Hypothalamus (tissue), 51 donors: ENCODE measurements around the gene PRX.
"Not testable (repeated sequence)": the region's sequence is repeated elsewhere in the genome, so short reads cannot be mapped to it uniquely, and the experiment has no call there.

Experiments
- DNase-seq, 51 donors: peaks; one replicate each; lab custom pipeline; 2025; lab: John Stamatoyannopoulos, UW

Gene PRX

GRCh38 chr19:40419066-40419612 is 6.0 kb upstream of the PRX start:
- no peak for DNase-seq

- no peak for DNase-seq
These were observed 4.9 kb upstream of the PRX start for GRCh38 chr19:40418040-40418439.

GRCh38 chr19:40417643-40417981 is 4.4 kb upstream of the PRX start:
- DNase-seq: no peak

- no peak for DNase-seq
These were observed 3.9 kb upstream of the PRX start for GRCh38 chr19:40416918-40417642.

GRCh38 chr19:40415768-40416167 is 2.6 kb upstream of the PRX start:
- DNase-seq: no peak

- DNase-seq: no peak
These were observed 1.7 kb upstream of the PRX start for GRCh38 chr19:40414542-40415535.

- DNase-seq: no peak
These were observed 312 bp downstream of the PRX start for GRCh38 chr19:40412866-40413265.

GRCh38 chr19:40411958-40412499 is 1.1 kb downstream of the PRX start:
- no peak for DNase-seq

- DNase-seq: no peak
These were observed 1.9 kb downstream of the PRX start for GRCh38 chr19:40411125-40411842.

GRCh38 chr19:40410030-40410389 is 3.2 kb downstream of the PRX start:
- DNase-seq: no peak

- not testable (repeated sequence) for DNase-seq
These were observed 4.6 kb downstream of the PRX start for GRCh38 chr19:40408598-40408925.

GRCh38 chr19:40407714-40408597 is 5.2 kb downstream of the PRX start:
- no peak for DNase-seq

- DNase-seq: peak in 36 of 51 donors; percentile 1 to 66 (median 30)
These were observed 9.8 kb downstream of the PRX start for GRCh38 chr19:40403262-40403984.

- DNase-seq: no peak
These were observed 12.6 kb downstream of the PRX start for GRCh38 chr19:40400559-40400958.

- DNase-seq: peak in 8 of 51 donors; percentile 1 to 40 (median 14)
These were observed 14.6 kb downstream of the PRX start for GRCh38 chr19:40398417-40399131.

GRCh38 chr19:40397568-40397906 is 15.6 kb downstream of the PRX start:
- no peak for DNase-seq

GRCh38 chr19:40396886-40397567 is 16.2 kb downstream of the PRX start:
- DNase-seq: no peak

- DNase-seq: no peak
These were observed 17.2 kb downstream of the PRX start for GRCh38 chr19:40395956-40396355.
